Thoracic aorta (tissue), 2 donors: ENCODE measurements around the gene NRXN3. TPM values are rescaled to one million over a fixed set of nuclear protein-coding genes. Genes with fewer than 3 reads are reported as not detected.

Experiments
- ATAC-seq: fragments of 150-250 bp; one replicate; pipeline ENCODE4 v1.8.0; 2017; ENCODE audit warnings: low read depth; ENCODE audit not compliant: insufficient number of reproducible peaks, low FRiP score
- DNase-seq: peaks from one replicate; pipeline ENCODE4 v3.0.0-alpha.2; 2020; ENCODE audit warnings: low spot score
- H3K27ac ChIP-seq, 2 donors: fragments of 200-600 bp; sonication (generic); 1 replicate in 1 of 2; 2 replicates in 1 of 2; pipeline ENCODE4 v1.5.1; 2016; ENCODE audit warnings: mild to moderate bottlenecking in 2 of 2, moderate library complexity in 2 of 2
- H3K27me3 ChIP-seq: fragments of 200-600 bp; sonication (generic); replicated peaks from 2 replicates; pipeline ENCODE4 v1.6.0; 2016; ENCODE audit warnings: mild to moderate bottlenecking; ENCODE audit not compliant: insufficient read depth
- H3K36me3 ChIP-seq: fragments of 200-600 bp; sonication (generic); one replicate; pipeline ENCODE4 v1.5.1; 2016
- H3K4me1 ChIP-seq, 2 donors: fragments of 200-600 bp; sonication (generic); 1 replicate in 1 of 2; 2 replicates in 1 of 2; pipeline versions ENCODE4 v1.5.1 to v1.6.0; 2016; ENCODE audit warnings: low read depth in 2 of 2, mild to moderate bottlenecking in 1 of 2; ENCODE audit not compliant: control insufficient read depth in 1 of 2
- H3K4me3 ChIP-seq: fragments of 200-600 bp; sonication (generic); 2 replicates; pipeline ENCODE4 v1.5.1; 2016; ENCODE audit warnings: mild to moderate bottlenecking
- H3K9me3 ChIP-seq: fragments of 200-600 bp; sonication (generic); 2 replicates; pipeline ENCODE4 v1.5.1; 2016
- CTCF ChIP-seq: fragments of 200-600 bp; sonication (generic); IDR thresholded peaks from one replicate; pipeline ENCODE4 v1.5.1; 2019; ENCODE audit warnings: antibody characterized with exemption
- total RNA-seq, 2 donors: library from RNA; depleted of rRNA; stranded (reverse); fragments of >200 nt; gene quantifications; one replicate each; pipeline versions ENCODE4 v1.1.0 to v1.2.3, GENCODE V29; 2016

The NRXN3 gene
- total RNA-seq, 2 donors from 2014 or later: 5.6 to 33.3 TPM

DNA sequence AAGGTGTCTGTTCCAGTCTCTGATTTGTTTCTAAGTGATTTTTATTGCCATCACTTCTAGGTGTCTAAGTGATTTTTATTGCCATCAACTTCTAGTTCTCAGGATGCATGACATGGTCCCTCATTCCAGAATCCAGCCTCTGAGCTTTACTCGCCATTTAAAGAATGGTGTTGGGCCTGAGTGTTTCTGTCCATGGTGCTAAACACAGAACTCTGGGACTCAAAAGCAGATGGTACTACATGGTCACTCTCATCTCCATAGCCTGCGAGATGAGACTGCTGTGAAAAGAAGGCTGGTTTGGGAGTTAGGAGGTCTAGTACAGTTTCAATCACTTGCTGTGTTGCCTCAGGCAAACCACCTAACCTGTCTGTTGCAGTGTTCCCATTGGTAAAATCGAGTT lies 276.6 kb downstream of the NRXN3 start:
- DNase-seq: no peak
- no peaks in the 10 kb centered on the region for H3K27me3 ChIP-seq
- no peak for ATAC-seq
- no peaks in the 10 kb centered on the region for H3K4me1 ChIP-seq
- no peaks in the 10 kb centered on the region for H3K36me3 ChIP-seq
- no peak overlapping the region for H3K4me3 ChIP-seq
- no peak overlapping the region for H3K27ac ChIP-seq
- H3K9me3 ChIP-seq: no peaks in the 10 kb centered on the region
- TF ChIP-seq CTCF: no peak

DNA sequence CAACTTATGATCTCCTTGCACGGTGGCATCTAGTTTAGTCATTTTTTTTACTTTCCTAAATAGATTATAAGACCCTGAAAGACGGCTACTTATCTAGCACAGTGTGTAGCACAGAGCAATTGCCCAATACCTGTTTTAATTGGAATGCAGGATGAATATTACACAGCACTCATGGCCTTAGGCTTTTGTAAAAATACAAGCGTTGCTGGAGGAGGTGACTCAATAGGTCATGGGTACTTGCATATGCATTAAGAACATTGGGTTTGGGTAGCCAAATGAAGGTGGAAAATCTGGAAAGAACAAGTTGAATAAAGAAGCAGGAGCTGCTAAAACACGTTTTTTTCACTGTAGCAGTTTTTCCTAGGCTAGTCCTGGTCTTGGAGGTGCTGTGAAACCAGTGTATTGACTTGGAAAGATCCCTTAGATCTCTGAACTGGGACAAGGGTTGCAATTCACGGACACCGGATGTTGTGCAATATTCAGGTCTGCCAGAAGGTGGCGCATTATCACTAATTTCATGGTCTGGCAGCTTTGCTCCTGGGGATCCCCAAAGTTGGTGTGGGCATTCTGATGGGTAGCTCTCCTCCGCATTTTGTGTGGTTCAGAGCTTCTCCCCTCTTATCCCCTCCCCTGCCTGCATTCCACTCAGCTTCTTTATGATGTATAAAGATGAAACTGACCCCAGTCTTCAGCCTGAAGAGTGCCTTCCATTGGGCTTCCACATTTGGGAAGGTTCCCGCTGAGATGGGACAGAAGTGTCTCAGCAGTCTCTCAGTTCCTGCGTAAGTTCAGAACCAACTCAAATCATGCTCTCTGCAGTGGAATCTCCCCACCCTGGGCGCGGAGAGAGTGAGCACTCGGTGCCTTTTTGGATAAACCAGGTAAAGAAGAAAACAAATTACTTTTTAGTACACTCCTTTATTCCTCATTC lies 278.3 kb downstream of the NRXN3 start:
- H3K36me3 ChIP-seq: no peaks in the 10 kb centered on the region
- H3K4me1 ChIP-seq: no peaks in the 10 kb centered on the region
- H3K4me3 ChIP-seq: no peak overlapping the region
- TF ChIP-seq CTCF: peak; percentile 41
- no peaks in the 10 kb centered on the region for H3K9me3 ChIP-seq
- DNase-seq (no peak), ATAC-seq (no peak)
- no peak overlapping the region for H3K27ac ChIP-seq
- H3K27me3 ChIP-seq: no peaks in the 10 kb centered on the region

DNA sequence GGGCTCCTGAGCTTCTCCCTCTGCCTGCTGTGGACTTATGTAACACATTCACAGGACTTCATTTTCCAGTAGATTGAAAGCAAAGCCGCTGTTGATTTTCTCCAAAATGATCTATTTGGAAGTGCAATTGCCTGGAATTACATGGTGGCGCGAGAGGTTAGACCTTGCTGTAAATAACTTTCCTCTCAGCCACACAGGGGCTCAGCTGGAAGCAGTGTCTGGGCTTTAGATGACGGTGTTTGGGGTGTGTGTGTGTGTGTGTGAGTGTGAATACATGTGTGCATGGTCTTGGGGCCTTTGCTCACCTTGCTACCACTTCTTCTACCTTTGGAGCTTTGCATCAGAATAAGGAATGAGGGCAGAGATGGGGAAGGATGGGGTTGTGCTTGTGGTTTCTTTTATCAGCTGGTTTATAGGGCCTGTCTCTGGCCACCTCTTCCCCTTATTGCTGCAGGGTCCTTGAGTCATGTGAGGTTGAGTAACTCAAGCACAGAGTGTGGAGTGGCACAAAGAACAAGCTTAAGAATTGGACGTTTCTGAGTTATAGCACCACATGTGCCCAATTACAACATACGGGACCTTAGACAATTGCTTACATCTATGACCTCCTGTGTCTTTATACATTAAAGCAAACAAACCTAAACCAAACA lies 280.6 kb downstream of the NRXN3 start:
- no peaks in the 10 kb centered on the region for H3K36me3 ChIP-seq
- no peak for TF ChIP-seq CTCF
- no peaks in the 10 kb centered on the region for H3K4me1 ChIP-seq
- H3K4me3 ChIP-seq: no peak overlapping the region
- DNase-seq (no peak), ATAC-seq (no peak)
- no peaks in the 10 kb centered on the region for H3K27me3 ChIP-seq
- no peak overlapping the region for H3K27ac ChIP-seq
- no peaks in the 10 kb centered on the region for H3K9me3 ChIP-seq

DNA sequence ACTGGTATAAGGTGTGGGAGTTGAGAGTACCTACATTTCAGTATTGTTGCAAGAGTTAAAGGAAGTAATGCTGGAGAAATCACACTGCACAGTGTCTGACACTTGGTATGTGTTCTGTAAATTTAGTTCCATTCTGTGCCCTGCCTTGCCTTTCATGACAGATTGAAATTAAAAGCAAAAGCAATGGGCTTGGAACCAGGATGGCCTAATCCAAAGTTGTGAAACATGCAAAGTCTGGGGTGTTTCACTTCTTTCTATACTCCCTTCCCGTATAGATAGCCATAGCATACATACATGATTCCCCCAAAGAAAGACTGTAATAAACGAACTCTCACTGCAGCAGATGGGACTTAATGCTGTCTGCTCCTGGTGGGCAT lies 281.1 kb downstream of the NRXN3 start:
- no peak for ATAC-seq
- no peak for TF ChIP-seq CTCF
- no peaks in the 10 kb centered on the region for H3K4me1 ChIP-seq

DNA sequence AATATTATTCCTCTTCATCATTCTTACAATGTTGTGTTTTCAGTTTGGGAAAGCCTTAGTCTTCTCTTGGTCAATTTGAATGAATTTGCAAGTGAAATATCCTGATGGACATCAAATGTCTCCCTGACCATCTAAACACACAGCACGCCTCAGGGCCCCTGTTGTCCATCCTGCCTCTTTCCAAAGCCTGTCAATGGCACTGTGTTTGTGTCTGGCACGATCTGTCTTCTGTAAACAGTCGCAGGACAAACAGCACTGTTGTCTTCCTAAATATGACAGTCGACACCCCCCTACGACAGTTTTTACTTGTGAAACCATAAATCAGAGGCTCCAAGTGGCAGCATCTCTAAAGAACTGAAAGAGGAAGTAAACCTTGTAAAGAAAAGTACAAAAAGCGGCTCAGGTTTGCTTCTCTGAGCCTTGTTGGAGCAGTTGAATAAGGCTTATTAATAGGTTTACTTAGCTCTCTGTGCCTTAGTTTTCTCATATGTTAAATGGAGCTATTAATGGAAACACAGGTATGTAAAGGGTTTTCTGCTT lies 285.8 kb downstream of the NRXN3 start:
- Histone ChIP-seq H3K9me3 (no peaks in the 10 kb centered on the region), H3K4me1 (no peaks in the 10 kb centered on the region), H3K27ac (no peak overlapping the region), H3K27me3 (no peaks in the 10 kb centered on the region), H3K4me3 (no peak overlapping the region), H3K36me3 (no peaks in the 10 kb centered on the region)
- no peak for TF ChIP-seq CTCF
- DNase-seq (no peak), ATAC-seq (no peak)

More for the DNA sequence above, 281.1 kb downstream of the NRXN3 start:
- H3K27ac ChIP-seq: no peak overlapping the region
- no peaks in the 10 kb centered on the region for H3K36me3 ChIP-seq
- no peak overlapping the region for H3K4me3 ChIP-seq
- no peaks in the 10 kb centered on the region for H3K9me3 ChIP-seq
- DNase-seq: no peak
- no peaks in the 10 kb centered on the region for H3K27me3 ChIP-seq
